HG03439 (cell line): ENCODE data around the gene WNT6.

ENCODE experiments used
- ATAC-seq: cut with Tn5 transposase; IDR thresholded peaks from one replicate; pipeline ENCODE4 v1.9.1; 2021; ENCODE audit warnings: mild to moderate bottlenecking, moderate library complexity; ENCODE audit not compliant: unreplicated experiment

WNT6 gene

DNA sequence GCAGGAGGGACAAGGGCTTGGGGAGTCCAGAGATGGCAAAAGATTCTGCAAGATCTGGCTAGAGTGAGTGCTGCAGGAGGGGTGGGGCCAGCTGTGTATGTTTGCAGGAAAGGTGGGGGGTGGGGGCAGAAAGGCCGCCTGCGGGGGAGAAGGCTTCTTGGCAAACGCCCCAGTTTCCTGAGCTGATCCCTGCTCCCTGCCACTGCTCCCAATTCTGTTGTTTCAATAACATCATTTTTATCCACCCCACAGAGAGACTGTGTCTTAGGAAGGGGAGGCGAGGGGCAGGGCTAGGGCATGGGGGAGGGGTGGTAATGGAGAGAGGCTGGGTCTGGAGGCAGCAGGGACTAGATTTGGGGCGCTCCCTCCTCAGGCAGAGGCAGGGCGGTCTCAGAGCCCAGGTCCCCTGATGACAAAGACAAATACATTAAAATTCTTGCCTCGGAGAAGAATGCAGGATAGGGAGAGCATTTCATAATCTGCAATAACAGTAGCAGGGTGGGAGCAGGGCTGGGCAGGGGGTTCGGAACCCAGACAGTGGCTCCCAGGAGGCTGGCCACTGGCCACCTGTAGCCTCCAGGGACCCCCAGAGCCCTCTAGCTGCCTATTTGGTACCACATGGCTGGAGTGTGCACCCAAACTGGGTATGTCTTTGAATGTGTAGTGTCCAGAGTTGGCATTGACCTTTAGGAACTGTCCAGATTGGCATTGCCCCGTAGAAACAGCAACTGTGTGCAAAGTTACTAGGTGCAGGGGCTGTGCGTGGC, 2.1 kb upstream of the WNT6 start:
- no peak for ATAC-seq

GRCh38 chr2:218858138-218858445, 1.5 kb upstream of the WNT6 start:
- ATAC-seq = no peak

DNA sequence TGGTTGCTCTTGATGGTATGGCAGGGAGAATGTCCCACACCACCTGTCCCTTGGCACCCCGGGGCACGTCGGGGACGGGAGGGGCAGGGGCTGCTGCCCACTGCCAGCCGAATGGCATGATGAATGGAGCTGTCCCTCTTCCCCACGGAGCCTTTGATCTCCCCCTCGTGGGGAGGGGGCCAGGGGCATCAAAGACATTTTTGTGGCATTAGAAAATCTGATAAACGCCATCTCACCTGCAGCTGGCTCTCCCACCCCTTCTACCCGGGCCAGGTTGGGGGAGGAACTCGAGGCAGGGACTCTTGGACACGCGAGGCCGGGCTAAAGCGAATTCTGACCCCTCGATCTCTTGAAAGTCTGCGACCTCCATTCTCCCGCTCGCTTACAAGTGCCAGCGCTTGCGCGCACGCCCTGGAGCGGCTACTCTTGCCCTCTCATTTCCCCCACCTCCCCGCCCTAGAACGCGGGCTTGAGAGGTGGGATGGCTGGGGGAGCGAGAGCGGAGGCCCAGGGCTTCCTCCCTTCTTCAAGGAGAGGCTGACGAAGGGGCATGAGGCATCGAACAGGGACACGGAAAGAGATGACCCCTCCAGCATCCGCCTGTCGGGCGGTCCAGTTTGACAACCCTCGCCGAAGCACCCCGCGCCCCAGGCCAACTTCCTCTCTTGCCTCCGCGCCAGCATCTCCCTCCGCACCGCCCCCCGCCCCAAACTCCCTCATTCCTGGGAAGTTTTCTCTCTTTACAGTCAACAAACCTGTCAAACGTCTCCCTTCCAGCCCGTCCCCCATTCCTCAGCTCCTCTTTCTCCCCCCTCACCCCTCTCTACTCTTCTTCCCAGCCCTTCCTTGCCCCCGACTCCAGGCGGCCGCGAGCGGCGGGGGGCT, 692 bp upstream of the WNT6 start:
- no peak for ATAC-seq

GRCh38 chr2:218859988-218860831, 605 bp downstream of the WNT6 start:
- ATAC-seq = no peak

- no peak for ATAC-seq
These were observed 1.4 kb downstream of the WNT6 start for GRCh38 chr2:218860950-218861381.

DNA sequence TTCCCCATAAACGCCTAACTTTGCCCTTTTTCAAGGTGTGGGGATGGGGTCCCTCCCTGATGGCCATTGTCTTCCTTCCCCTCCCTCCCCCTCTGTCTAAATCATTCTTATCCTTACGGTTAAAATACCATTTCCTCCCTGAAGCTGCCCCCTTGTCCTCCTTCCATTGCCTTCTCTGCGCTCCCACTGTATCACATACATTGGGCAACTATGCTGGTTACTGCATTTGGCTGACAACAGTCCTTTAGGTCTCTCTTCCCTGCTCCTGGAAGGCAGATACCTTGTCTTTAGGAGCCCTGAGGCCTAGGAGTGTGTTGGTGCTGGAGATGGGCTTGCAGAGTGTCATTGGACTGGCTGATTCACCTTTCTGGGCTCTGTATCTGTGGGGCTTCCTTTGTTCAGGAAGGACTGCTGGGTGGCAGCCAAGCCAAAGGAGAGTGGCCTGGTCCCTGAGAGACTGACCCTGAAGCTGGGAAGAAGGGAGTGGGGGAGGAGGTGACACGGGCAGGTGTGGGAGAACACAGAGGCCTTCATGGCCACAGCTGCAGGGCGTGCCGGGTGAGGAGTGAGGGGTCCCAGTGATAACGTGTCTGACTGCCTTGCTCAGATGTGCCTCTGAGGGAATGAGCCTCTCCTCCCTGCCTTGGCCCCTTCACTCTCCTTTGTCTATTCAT, 2.2 kb downstream of the WNT6 start:
- ATAC-seq = no peak

DNA sequence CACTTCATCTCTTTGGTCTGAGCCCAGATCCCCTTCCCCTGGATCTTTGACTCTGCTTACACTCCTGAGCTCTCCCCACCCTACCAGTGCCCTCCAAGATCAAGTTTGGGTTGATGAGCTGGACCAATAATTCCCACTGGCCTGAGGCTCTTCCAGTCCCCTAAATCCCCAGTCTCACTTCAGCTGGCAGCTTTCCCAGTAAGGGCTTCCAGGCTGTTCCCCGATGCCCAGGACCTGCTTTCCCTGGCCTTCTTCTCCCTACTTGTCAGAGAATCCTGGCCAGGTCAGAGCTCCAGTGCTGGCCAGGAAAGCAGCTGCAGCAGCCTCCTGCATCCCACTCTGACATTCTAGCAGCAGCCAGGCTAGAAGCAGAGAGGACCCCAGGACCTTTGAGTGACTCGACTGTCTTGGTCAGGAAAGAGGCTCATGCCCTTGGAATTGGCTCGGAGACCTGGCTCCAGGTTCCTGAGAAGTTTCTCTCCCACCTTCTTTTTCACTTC, 3.5 kb downstream of the WNT6 start:
- ATAC-seq = no peak

GRCh38 chr2:218865396-218865795, 5.8 kb downstream of the WNT6 start:
- no peak for ATAC-seq

DNA sequence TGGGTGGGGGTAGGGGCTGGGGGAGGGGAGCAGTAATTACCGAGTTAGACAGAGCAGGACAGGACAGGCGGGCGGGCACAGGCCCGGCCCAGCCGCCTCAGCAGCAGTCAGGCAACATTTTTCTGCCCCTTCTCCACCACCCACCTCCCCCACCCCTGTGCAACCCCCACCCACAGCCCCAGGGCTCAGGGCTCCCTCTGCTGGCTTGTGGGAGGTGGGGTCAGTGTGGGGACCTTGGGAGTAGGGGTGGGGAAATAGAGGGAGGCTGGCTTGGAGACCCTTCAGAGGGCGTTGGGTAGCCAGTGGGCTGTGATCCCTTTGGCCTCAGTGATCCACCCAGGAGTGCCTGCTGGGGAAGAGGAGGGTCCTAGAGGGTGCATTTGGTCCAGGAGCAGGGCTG, 6.4 kb downstream of the WNT6 start:
- no peak for ATAC-seq

DNA sequence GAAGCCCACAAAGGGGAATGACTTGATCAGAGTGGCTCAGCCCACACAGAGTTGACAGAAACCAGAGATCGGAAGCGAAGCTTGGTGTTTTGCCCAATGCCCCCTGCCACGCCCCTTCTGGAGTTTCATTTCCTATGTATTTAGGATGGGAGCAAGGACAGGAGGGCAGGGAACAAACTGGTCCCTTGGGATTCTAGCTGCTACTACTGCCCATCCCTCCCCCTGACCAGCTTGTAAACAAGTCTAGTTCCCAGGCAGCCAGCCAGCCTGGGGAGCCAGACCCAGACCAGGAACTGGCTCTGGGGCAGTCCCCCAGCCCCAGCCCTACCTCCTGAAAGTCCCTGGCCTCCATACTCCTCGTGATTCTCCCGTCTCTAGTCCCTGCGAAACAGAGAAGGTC, 8.3 kb downstream of the WNT6 start:
- no peak for ATAC-seq

- ATAC-seq = no peak
These were observed 9.5 kb downstream of the WNT6 start for GRCh38 chr2:218869064-218869463.

DNA sequence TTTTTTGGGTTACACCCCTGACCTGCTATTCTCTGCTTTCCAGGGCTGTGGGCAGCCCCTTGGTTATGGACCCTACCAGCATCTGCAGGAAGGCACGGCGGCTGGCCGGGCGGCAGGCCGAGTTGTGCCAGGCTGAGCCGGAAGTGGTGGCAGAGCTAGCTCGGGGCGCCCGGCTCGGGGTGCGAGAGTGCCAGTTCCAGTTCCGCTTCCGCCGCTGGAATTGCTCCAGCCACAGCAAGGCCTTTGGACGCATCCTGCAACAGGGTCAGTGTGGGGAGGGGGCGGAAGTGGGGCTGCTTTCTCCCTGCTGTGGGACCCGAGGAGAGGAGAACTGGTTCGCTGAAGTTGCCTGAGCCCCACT, 11.4 kb downstream of the WNT6 start:
- no peak for ATAC-seq

GRCh38 chr2:218871345-218872302, 12.0 kb downstream of the WNT6 start:
- no peak for ATAC-seq

DNA sequence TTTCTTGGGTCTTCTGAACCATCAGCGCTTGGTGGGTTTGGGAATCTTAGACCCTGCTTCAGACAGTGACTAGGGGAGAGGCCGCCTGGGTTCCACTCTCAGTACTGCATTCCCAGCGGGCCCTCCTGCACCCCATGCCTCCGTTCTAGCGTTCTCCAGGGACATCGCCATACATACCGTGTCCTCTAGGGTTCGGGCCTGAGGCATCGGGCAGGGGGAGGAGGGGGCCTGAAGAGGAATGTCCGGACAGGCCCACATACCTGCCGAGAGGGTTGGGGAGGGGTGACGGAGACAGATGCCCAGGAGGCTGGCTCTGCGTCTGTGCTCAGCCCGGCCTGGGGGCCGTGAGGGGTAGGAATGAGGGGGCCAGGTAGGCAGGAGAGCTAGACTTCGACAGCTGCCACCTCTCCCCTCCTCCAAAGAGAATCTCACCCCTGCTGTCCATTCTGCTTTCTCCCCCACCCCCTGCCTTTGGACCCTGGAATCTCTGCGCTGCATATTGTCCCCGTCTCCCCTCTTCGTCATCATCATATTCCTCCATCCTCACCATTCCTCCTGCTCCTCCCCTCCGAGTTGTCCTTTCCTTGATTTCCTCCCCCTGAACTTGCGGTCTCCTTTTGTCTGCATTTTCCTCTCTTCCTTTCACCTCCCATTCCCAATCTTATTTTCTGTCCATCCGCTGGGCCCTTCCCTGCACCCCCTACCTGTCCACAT, 13.2 kb downstream of the WNT6 start:
- ATAC-seq = no peak

DNA sequence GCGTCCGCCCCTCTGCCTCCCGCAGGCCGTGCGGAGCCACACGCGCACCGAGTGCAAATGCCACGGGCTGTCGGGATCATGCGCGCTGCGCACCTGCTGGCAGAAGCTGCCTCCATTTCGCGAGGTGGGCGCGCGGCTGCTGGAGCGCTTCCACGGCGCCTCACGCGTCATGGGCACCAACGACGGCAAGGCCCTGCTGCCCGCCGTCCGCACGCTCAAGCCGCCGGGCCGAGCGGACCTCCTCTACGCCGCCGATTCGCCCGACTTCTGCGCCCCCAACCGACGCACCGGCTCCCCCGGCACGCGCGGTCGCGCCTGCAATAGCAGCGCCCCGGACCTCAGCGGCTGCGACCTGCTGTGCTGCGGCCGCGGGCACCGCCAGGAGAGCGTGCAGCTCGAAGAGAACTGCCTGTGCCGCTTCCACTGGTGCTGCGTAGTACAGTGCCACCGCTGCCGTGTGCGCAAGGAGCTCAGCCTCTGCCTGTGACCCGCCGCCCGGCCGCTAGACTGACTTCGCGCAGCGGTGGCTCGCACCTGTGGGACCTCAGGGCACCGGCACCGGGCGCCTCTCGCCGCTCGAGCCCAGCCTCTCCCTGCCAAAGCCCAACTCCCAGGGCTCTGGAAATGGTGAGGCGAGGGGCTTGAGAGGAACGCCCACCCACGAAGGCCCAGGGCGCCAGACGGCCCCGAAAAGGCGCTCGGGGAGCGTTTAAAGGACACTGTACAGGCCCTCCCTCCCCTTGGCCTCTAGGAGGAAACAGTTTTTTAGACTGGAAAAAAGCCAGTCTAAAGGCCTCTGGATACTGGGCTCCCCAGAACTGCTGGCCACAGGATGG, 14.0 kb downstream of the WNT6 start:
- no peak for ATAC-seq

DNA sequence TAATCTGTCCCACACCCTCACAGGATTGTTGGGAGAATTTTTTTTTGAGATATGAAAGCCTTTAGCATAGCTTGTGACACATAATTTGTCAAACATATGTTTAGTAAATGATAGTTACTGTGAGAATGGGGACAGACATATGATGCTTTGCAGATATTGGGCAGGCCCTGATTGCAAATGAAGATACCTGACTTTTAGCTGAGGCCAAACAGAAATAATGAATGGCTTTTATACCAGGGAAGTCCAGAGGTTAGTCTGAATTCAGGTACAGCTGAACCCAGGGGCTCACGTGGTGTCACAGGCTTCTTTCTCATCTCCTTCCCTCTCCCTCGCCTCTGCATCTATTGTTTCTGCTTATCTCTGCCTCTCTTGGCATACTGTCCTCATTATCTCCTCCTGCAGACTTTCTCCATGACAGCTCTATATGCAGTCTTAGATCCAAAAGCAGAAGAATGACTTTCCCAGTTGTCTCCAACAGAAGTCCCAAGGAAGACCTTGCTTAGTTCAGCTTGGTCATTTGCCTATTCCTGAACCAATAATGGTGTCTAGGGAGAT, 16.2 kb downstream of the WNT6 start:
- ATAC-seq = no peak

DNA sequence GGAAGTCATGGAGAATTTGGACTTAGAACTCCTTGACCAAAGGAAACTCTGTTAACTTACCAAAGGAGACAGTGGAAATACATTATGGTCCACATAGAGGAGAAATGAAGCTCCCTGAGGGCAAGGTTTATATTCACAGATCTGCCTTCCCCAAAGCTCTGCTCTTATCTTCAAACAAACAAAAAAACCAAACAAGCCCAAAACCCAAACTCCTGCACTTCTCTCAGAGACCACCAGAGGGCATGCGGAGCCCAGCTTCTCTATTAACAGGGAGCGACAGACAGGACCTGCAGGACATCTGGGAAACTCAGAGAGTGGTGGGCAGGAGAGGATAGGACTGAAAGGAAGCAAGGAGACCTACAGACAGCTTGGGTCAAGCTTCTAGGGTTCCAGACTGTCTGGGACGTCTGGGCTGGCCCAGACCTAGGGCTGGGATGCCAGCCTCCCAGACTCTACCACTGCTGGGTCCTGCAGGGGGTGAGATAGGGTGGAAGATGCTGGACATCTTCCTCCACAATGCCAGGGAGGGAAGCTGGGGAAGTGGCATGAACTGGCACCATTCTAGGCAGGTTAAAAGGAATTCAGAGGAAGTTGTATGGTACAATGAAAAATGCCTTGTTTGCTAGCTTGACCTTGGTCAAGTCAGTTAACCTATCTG, 17.1 kb downstream of the WNT6 start:
- no peak for ATAC-seq
